OCI-LY1 (cell line): Measurements from ENCODE around the gene SSBP3.

ENCODE experiments used
- H2AFZ ChIP-seq: fragments of 200-600 bp; sonication (generic), shearing (Covaris generic); 2 replicates; pipeline ENCODE4 v1.6.0; 2014; ENCODE audit warnings: antibody characterized with exemption, mild to moderate bottlenecking, low read length
- H3F3A ChIP-seq: fragments of 200-600 bp; sonication (generic), shearing (Covaris generic); 2 replicates; pipeline ENCODE4 v1.6.0; 2014; ENCODE audit warnings: mild to moderate bottlenecking, antibody characterized with exemption, low read length, moderate library complexity; ENCODE audit not compliant: insufficient read depth
- H3K27ac ChIP-seq: fragments of 200-600 bp; sonication (generic); 2 replicates; pipeline ENCODE4 v1.5.1; 2014; ENCODE audit warnings: low read length, mixed run types, mild to moderate bottlenecking, low read depth; ENCODE audit not compliant: poor library complexity, severe bottlenecking
- H3K27me3 ChIP-seq: fragments of 200-600 bp; sonication (generic); 2 replicates; pipeline ENCODE4 v1.6.0; 2014; ENCODE audit warnings: antibody characterized with exemption, mild to moderate bottlenecking, low read length, moderate library complexity; ENCODE audit not compliant: insufficient read depth
- H3K36me3 ChIP-seq: fragments of 200-600 bp; sonication (generic); 2 replicates; pipeline ENCODE4 v1.6.1; 2014; ENCODE audit warnings: mild to moderate bottlenecking, antibody characterized with exemption, low read length, moderate library complexity, mixed read lengths; ENCODE audit not compliant: insufficient read depth
- H3K4me1 ChIP-seq: fragments of 200-600 bp; sonication (generic); 2 replicates; pipeline ENCODE4 v1.5.1; 2014; ENCODE audit warnings: mild to moderate bottlenecking, low read length, moderate library complexity; ENCODE audit not compliant: insufficient read depth, severe bottlenecking
- H3K4me2 ChIP-seq: fragments of 200-600 bp; sonication (generic), shearing (Covaris generic); 2 replicates; pipeline ENCODE4 v1.6.1; 2014; ENCODE audit warnings: low read length
- H3K4me3 ChIP-seq: fragments of 200-600 bp; sonication (generic); 2 replicates; pipeline ENCODE4 v1.5.1; 2014; ENCODE audit warnings: low read length, low read depth, mild to moderate bottlenecking, mixed read lengths; ENCODE audit not compliant: poor library complexity, severe bottlenecking
- H3K79me2 ChIP-seq: fragments of 200-600 bp; shearing (Covaris generic); 2 replicates; pipeline ENCODE4 v1.6.1; 2016; ENCODE audit warnings: mixed run types, low read length, mixed read lengths; ENCODE audit not compliant: insufficient read depth
- H3K9ac ChIP-seq: fragments of 200-600 bp; sonication (generic), shearing (Covaris generic); 2 replicates; pipeline ENCODE4 v1.6.1; 2014; ENCODE audit warnings: mild to moderate bottlenecking, low read length, mixed read lengths
- H3K9me2 ChIP-seq: fragments of 200-600 bp; sonication (generic), shearing (Covaris generic); 2 replicates; pipeline ENCODE4 v1.6.1; 2014; ENCODE audit warnings: low read depth, mild to moderate bottlenecking, low read length, mixed read lengths
- H3K9me3 ChIP-seq: fragments of 200-600 bp; shearing (Covaris generic); 2 replicates; pipeline ENCODE4 v1.6.1; 2014; ENCODE audit warnings: low read length, mixed read lengths
- H4K20me1 ChIP-seq: fragments of 200-600 bp; sonication (generic), shearing (Covaris generic); 2 replicates; pipeline ENCODE4 v1.6.0; 2016; ENCODE audit warnings: mild to moderate bottlenecking, low read length; ENCODE audit not compliant: insufficient read depth
- EZH2 ChIP-seq: fragments of 200-600 bp; sonication (generic), shearing (Covaris generic); IDR thresholded peaks from 2 replicates; pipeline ENCODE4 v1.8.0; 2017; ENCODE audit warnings: borderline replicate concordance, mixed run types, mild to moderate bottlenecking, antibody characterized with exemption, low read length, moderate library complexity, mixed read lengths
- TF ChIP-seq, protein P1 (sequence below): fragments of 200-600 bp; sonication (generic), shearing (Covaris generic); IDR thresholded peaks from 2 replicates; pipeline ENCODE4 v1.5.1; 2017; ENCODE audit warnings: mild to moderate bottlenecking, antibody characterized with exemption, low read length, moderate library complexity, mixed read lengths

SSBP3 gene

DNA sequence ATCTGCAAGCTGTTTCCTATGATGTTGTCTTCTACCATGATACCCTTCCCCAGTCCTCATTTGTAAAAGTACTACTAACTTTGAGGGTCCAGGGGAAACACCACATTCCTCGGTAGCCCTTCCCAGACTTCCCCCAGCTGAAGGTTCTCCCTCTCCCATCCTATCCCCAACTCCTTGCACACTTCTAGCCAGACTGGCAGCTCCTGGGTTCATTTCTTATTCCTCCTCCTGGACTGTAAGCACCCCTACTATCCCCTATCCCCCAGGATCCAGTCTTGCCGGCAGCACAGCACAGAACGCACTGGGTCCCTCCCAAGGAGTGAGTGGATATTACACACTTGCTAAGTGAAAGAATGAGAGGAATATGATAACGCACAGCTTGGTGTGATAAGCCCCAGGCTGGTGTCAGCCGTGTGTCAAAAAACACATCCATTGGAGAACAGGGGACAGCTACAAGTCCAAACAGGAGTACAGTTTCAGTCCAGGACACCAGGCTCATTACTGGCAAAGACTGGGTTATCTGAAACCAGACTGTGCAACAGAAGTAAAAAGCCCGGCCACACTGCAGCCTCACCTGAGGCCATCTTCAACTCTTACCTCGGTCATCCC, 100.2 kb downstream of the SSBP3 start:
- H3K27me3 ChIP-seq = no peaks in the 10 kb centered on the region
- no peak overlapping the region for H3K9ac ChIP-seq
- no peak overlapping the region for H2AFZ ChIP-seq
- TF ChIP-seq EZH2 = no peak
- TF ChIP-seq, protein P1, sequence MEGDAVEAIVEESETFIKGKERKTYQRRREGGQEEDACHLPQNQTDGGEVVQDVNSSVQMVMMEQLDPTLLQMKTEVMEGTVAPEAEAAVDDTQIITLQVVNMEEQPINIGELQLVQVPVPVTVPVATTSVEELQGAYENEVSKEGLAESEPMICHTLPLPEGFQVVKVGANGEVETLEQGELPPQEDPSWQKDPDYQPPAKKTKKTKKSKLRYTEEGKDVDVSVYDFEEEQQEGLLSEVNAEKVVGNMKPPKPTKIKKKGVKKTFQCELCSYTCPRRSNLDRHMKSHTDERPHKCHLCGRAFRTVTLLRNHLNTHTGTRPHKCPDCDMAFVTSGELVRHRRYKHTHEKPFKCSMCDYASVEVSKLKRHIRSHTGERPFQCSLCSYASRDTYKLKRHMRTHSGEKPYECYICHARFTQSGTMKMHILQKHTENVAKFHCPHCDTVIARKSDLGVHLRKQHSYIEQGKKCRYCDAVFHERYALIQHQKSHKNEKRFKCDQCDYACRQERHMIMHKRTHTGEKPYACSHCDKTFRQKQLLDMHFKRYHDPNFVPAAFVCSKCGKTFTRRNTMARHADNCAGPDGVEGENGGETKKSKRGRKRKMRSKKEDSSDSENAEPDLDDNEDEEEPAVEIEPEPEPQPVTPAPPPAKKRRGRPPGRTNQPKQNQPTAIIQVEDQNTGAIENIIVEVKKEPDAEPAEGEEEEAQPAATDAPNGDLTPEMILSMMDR = no peak
- H3K79me2 ChIP-seq = no peaks in the 10 kb centered on the region
- no peaks in the 10 kb centered on the region for H3K4me1 ChIP-seq
- H3F3A ChIP-seq = no peaks in the 10 kb centered on the region
- no peaks in the 10 kb centered on the region for H3K9me3 ChIP-seq
- H3K4me2 ChIP-seq = no peak overlapping the region
- no peak overlapping the region for H3K27ac ChIP-seq
- peaks cover 2% of the 10 kb centered on the region; the same call in 1 of the 2 replicates for H4K20me1 ChIP-seq
- no peaks in the 10 kb centered on the region for H3K9me2 ChIP-seq
- no peaks in the 10 kb centered on the region for H3K36me3 ChIP-seq
- no peak overlapping the region for H3K4me3 ChIP-seq

DNA sequence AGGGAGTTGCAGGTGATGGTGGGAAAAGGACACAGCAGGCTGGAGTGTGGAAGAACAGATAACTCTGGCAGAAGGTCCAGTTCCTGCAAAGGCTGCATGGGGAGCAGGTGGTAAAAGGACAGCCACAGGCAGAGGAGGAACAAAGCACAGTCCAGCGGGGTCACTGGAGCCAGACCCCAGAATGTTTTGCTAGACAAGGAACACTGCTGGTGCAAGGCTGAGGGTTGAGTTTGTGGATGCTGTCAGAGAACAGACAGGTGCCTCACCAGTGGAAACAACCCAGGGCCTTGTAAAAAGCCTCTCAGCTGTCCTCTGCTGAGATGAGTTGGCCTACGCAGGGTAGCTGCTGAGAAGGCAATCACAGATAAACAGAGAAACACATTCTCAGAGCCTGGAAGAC, 101.7 kb downstream of the SSBP3 start:
- Histone ChIP-seq H4K20me1 (peaks cover 2% of the 10 kb centered on the region; the same call in 1 of the 2 replicates), H3K4me1 (no peaks in the 10 kb centered on the region), H3K9ac (no peak overlapping the region), H3F3A (no peaks in the 10 kb centered on the region), H3K9me2 (no peaks in the 10 kb centered on the region), H3K36me3 (no peaks in the 10 kb centered on the region), H3K27me3 (no peaks in the 10 kb centered on the region), H3K4me3 (no peak overlapping the region), H3K27ac (no peak overlapping the region), H3K9me3 (no peaks in the 10 kb centered on the region), H2AFZ (no peak overlapping the region), H3K79me2 (no peaks in the 10 kb centered on the region), H3K4me2 (no peak overlapping the region)
- TF ChIP-seq EZH2 = no peak
- TF ChIP-seq, protein P1 = no peak

DNA sequence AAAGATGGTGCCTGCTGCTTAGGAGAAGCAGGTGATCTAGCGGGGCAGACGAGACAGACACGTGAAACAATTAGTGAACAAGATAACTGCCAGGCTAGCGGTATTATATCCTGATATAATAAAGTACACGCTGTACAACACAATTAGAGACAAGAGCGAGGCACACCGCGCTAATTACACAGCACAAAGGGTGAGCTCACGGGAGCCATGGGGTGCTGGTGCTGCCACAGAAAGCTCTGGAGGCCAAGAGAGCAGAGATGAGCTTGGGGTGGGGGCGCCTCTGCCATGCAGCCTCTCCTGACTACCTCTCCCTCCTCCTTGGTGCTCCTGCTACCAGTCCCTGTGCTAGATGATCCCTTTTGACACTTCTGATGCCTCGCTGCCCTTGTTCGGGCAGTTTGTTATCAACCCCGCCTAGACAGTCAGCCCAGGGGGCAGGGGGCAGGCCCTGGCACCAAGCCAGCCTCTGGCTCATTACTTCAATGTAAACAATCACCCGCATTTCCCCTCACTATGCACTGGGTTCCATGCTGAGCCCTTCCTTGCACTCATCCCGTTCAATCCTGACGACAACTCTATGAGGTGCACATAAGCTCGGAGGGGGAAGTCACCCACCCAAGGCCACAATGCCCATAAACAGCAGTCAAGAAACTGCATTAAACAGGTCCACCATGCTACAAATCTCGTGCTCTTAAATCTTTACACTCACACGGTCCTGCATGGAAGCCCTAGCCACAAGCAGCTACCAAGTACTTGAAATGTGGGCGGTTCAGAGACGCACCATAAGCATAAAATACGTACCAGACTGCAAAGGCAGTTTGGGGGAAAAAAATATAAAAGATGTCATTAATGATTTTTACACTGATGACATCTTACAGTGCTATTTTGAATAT, 103.0 kb downstream of the SSBP3 start:
- Histone ChIP-seq H4K20me1 (peaks cover 2% of the 10 kb centered on the region; the same call in 1 of the 2 replicates), H3K27me3 (no peaks in the 10 kb centered on the region), H3K36me3 (no peaks in the 10 kb centered on the region), H3K4me3 (no peak overlapping the region), H3K4me1 (no peaks in the 10 kb centered on the region), H3K9ac (no peak overlapping the region), H3K9me2 (no peaks in the 10 kb centered on the region), H2AFZ (no peak overlapping the region), H3F3A (no peaks in the 10 kb centered on the region), H3K79me2 (no peaks in the 10 kb centered on the region), H3K4me2 (no peak overlapping the region), H3K27ac (no peak overlapping the region), H3K9me3 (no peaks in the 10 kb centered on the region)
- TF ChIP-seq EZH2 = no peak
- TF ChIP-seq, protein P1 = no peak
